Posterior vena cava (tissue), 2 donors: ENCODE results near the gene ZNF90. TPM values are rescaled to one million over a fixed set of nuclear protein-coding genes. Genes with fewer than 3 reads are reported as not detected.
"Not testable (repeated sequence)": the region's sequence is repeated elsewhere in the genome, so short reads cannot be mapped to it uniquely, and the experiment has no call there.

Experiments used
- DNase-seq: peaks from one replicate; pipeline ENCODE4 v3.0.0-alpha.2; 2020; ENCODE audit warnings: low spot score
- intact Hi-C, 2 donors: fragments of 100-400 bp; cut with DNase I; formaldehyde crosslinking; loops; one replicate each; pipeline versions ENCODE4 v1.14.1 to v1.14.2; 2022 to 2023
- long read RNA-seq, 2 donors: library from polyadenylated mRNA; unstranded; transcript quantifications; one replicate each; pipeline ENCODE4 v2.0.0, GENCODE V29; 2020 to 2021
- total RNA-seq, 2 donors: library from RNA; stranded (reverse); fragmentation: NEBNext Ultra II Directional; extraction: Animal tissue kit (Norgen Biotek cat#: 25700); gene quantifications; one replicate each; pipeline ENCODE4 v1.2.1, GENCODE V29; 2021
- donor health status: DM: yes; HTN: yes; CAD: no.
- donor health status: DM: yes; HTN: yes; CAD: no.

ZNF90 gene
- 1 to 10 TPM; 2.5 TPM for total RNA-seq
- long read RNA-seq, donor 1, partial matches to known transcripts = 0 of 1 reads
- long read RNA-seq, donor 1, other reads (novel, unspliced or antisense) = 1 of 1 reads
- long read RNA-seq, donor 2, partial matches to known transcripts = 0 of 2 reads
- long read RNA-seq, donor 2, other reads (novel, unspliced or antisense) = 1 of 2 reads

GRCh38 chr19:20077791-20078463 is at the start of gene ZNF90:
TSS of gene ZNF90 (plus strand) at chr19:20078000. CDS start at chr19:20078133, 133 bp downstream.
- intact Hi-C loops = no loop called here
- peak; percentile 97 for DNase-seq

GRCh38 chr19:20028611-20029010 is 49.2 kb upstream of the ZNF90 start:
- intact Hi-C loops = no loop called here

GRCh38 chr19:20035935-20036334 is 41.9 kb upstream of the ZNF90 start:
- intact Hi-C loops = no loop called here

More at GRCh38 chr19:20028611-20029010, 49.2 kb upstream of the ZNF90 start:
- no peak for DNase-seq

GRCh38 chr19:20038358-20039202 is 39.2 kb upstream of the ZNF90 start:
- intact Hi-C loops = no loop called here
- DNase-seq = no peak

More at GRCh38 chr19:20035935-20036334, 41.9 kb upstream of the ZNF90 start:
- DNase-seq = no peak

- intact Hi-C loops = no loop called here
- DNase-seq = peak; percentile 97
Measured at GRCh38 chr19:20039203-20039723, 38.5 kb upstream of the ZNF90 start, which contains the start of gene ZNF682. TSS of gene ZNF682 (minus strand) at chr19:20039505. CDS start at chr19:20039345, 160 bp downstream.

- DNase-seq = no peak
- intact Hi-C loops = no loop called here
Measured at GRCh38 chr19:20044663-20045062, 33.1 kb upstream of the ZNF90 start.

GRCh38 chr19:20045742-20046141 is 32.1 kb upstream of the ZNF90 start:
- intact Hi-C loops, DNase-seq: not testable (repeated sequence)

- DNase-seq = peak; percentile 98
- intact Hi-C loops = no loop called here
Measured at GRCh38 chr19:20051841-20052768, 25.7 kb upstream of the ZNF90 start.

- DNase-seq, intact Hi-C loops: not testable (repeated sequence)
Measured at GRCh38 chr19:20058738-20059137, 19.1 kb upstream of the ZNF90 start.

- intact Hi-C loops = no loop called here
- DNase-seq = no peak
Measured at GRCh38 chr19:20060282-20060681, 17.5 kb upstream of the ZNF90 start.

- DNase-seq = no peak
Measured at GRCh38 chr19:20066861-20067260, 10.9 kb upstream of the ZNF90 start.

GRCh38 chr19:20067943-20068342 is 9.9 kb upstream of the ZNF90 start:
- intact Hi-C loops = no loop called here
- DNase-seq = no peak

More at GRCh38 chr19:20066861-20067260, 10.9 kb upstream of the ZNF90 start:
- intact Hi-C loops = no loop called here

- DNase-seq, intact Hi-C loops: not testable (repeated sequence)
Measured at GRCh38 chr19:20068559-20068958, 9.2 kb upstream of the ZNF90 start.

GRCh38 chr19:20070691-20071090 is 7.1 kb upstream of the ZNF90 start:
- intact Hi-C loops = no loop called here
- no peak for DNase-seq

GRCh38 chr19:20072936-20073335 is 4.9 kb upstream of the ZNF90 start:
- intact Hi-C loops = no loop called here
- no peak for DNase-seq

GRCh38 chr19:20078581-20079031 is 806 bp downstream of the ZNF90 start:
- intact Hi-C loops = no loop called here

GRCh38 chr19:20079476-20079875 is 1.7 kb downstream of the ZNF90 start:
- intact Hi-C loops = no loop called here
- no peak for DNase-seq

More at GRCh38 chr19:20078581-20079031, 806 bp downstream of the ZNF90 start:
- DNase-seq = no peak

GRCh38 chr19:20080656-20081055 is 2.9 kb downstream of the ZNF90 start:
- intact Hi-C loops = no loop called here
- no peak for DNase-seq
